RWPE2 (cell line): ENCODE data around the gene HPSE.

ENCODE experiments used
- ATAC-seq: fragments of 200-7000 bp; cut with Tn5 transposase; 3 replicates; pipeline ENCODE4 v1.9.1; 2021; ENCODE audit warnings: low read depth
- DNase-seq: peaks from one replicate; pipeline ENCODE4 v3.0.0-alpha.2; 2020; ENCODE audit warnings: low spot score
- H3K27ac ChIP-seq: fragments of 450-650 bp; 2 replicates; pipeline ENCODE4 v1.5.1; 2017; ENCODE audit warnings: mild to moderate bottlenecking; ENCODE audit not compliant: poor library complexity, severe bottlenecking
- H3K27me3 ChIP-seq: fragments of 250-450 bp; sonication (Bioruptor Pico); 2 replicates; pipeline ENCODE4 v1.5.1; 2021; ENCODE audit warnings: mild to moderate bottlenecking, moderate library complexity; ENCODE audit not compliant: insufficient read depth, poor library complexity, severe bottlenecking
- H3K36me3 ChIP-seq: fragments of 250-450 bp; sonication (Bioruptor Pico); 2 replicates; pipeline ENCODE4 v1.5.1; 2020; ENCODE audit warnings: low read depth, mild to moderate bottlenecking, moderate library complexity
- H3K4me1 ChIP-seq: fragments of 250-450 bp; sonication (Bioruptor Pico); 2 replicates; pipeline ENCODE4 v1.5.1; 2021; ENCODE audit warnings: mild to moderate bottlenecking, moderate library complexity; ENCODE audit not compliant: insufficient read depth, poor library complexity, severe bottlenecking
- H3K4me3 ChIP-seq: fragments of 250-450 bp; sonication (Bioruptor Pico); 2 replicates; pipeline ENCODE4 v1.5.1; 2021; ENCODE audit warnings: mild to moderate bottlenecking, moderate library complexity; ENCODE audit not compliant: severe bottlenecking
- H3K9me3 ChIP-seq: fragments of 250-450 bp; sonication (Bioruptor Pico); 2 replicates; pipeline ENCODE4 v1.5.1; 2021; ENCODE audit warnings: mild to moderate bottlenecking, moderate library complexity; ENCODE audit not compliant: severe bottlenecking
- CTCF ChIP-seq: fragments of 450-650 bp; IDR thresholded peaks from one replicate; pipeline ENCODE4 v1.5.1; 2017; ENCODE audit warnings: mild to moderate bottlenecking, moderate library complexity; ENCODE audit not compliant: poor library complexity, severe bottlenecking

Gene HPSE

GRCh38 chr4:83334425-83335241 lies at the start of gene HPSE:
Gene HPSE, minus strand, starts transcription at chr4:83334848. Its CDS starts 66 bp downstream, at chr4:83334782.
- ATAC-seq, result peak; percentile 95

GRCh38 chr4:83382850-83383249 lies 48.2 kb upstream of the HPSE start:
- no peak overlapping the region for H3K27ac ChIP-seq
- DNase-seq (no peak), ATAC-seq (no peak)
- H3K36me3 ChIP-seq, result no peaks in the 10 kb centered on the region
- no peak for TF ChIP-seq CTCF
- no peaks in the 10 kb centered on the region for H3K4me1 ChIP-seq
- no peaks in the 10 kb centered on the region for H3K9me3 ChIP-seq
- H3K4me3 ChIP-seq, result no peak overlapping the region
- no peaks in the 10 kb centered on the region for H3K27me3 ChIP-seq

More at GRCh38 chr4:83334425-83335241, at the start of gene HPSE:
- TF ChIP-seq CTCF, result no peak
- no peaks in the 10 kb centered on the region for H3K36me3 ChIP-seq
- peak; percentile 81 for DNase-seq
- peak within 1 kb of the TSS; percentile 45 for H3K4me3 ChIP-seq
- no peak within 1 kb of the TSS for H3K27ac ChIP-seq
- H3K27me3 ChIP-seq, result no peaks in the 10 kb centered on the region
- peaks cover 10% of the 10 kb centered on the region for H3K4me1 ChIP-seq
- H3K9me3 ChIP-seq, result no peaks in the 10 kb centered on the region

GRCh38 chr4:83381173-83381572 lies 46.5 kb upstream of the HPSE start:
- H3K4me1 ChIP-seq, result no peaks in the 10 kb centered on the region
- ATAC-seq, result no peak
- no peak overlapping the region for H3K27ac ChIP-seq
- no peak overlapping the region for H3K4me3 ChIP-seq
- TF ChIP-seq CTCF, result no peak
- no peaks in the 10 kb centered on the region for H3K27me3 ChIP-seq
- no peaks in the 10 kb centered on the region for H3K36me3 ChIP-seq
- H3K9me3 ChIP-seq, result no peaks in the 10 kb centered on the region
- DNase-seq, result no peak

- DNase-seq (no peak), ATAC-seq (no peak)
- Histone ChIP-seq H3K27ac (no peak overlapping the region), H3K4me1 (no peaks in the 10 kb centered on the region), H3K4me3 (no peak overlapping the region), H3K36me3 (no peaks in the 10 kb centered on the region), H3K9me3 (no peaks in the 10 kb centered on the region), H3K27me3 (no peaks in the 10 kb centered on the region)
- TF ChIP-seq CTCF, result no peak
These were observed 43.8 kb upstream of the HPSE start for GRCh38 chr4:83378419-83378818.

GRCh38 chr4:83372931-83373330 lies 38.3 kb upstream of the HPSE start:
- no peaks in the 10 kb centered on the region for H3K9me3 ChIP-seq
- H3K4me3 ChIP-seq, result no peak overlapping the region
- TF ChIP-seq CTCF, result no peak
- no peaks in the 10 kb centered on the region for H3K4me1 ChIP-seq
- no peak overlapping the region for H3K27ac ChIP-seq
- no peaks in the 10 kb centered on the region for H3K27me3 ChIP-seq
- DNase-seq, result no peak
- no peaks in the 10 kb centered on the region for H3K36me3 ChIP-seq
- ATAC-seq, result no peak
